Measurements from ENCODE around the gene SCUBE1. TPM values are rescaled to one million over a fixed set of nuclear protein-coding genes. Genes with fewer than 3 reads are reported as not detected.

SCUBE1 gene
- total and polyA plus RNA-seq, 2 of the 8 experiments (the other 6 are each of a cell fraction or from before 2014, with no cell fraction given): 2.3 to 4.9 TPM

GRCh38 chr22:43384863-43385262 lies 41.7 kb upstream of the SCUBE1 start:
- CTCF ChIA-PET (ENCODE audit: partially characterized antibody): interaction anchor here (0.6 to 14.7 kb wide), 23 partner anchors 10 to 1202 kb away, joined by 3 to 257 read pairs (median 4); no protein-coding TSS in a partner anchor
- no peak overlapping the region for H4K8ac ChIP-seq (ENCODE audit: extremely low read depth, insufficient read depth, low read length)
- H3K4me2 ChIP-seq (ENCODE audit: insufficient read depth in 1 of 2, low read depth in 2 of 2, low read length in 2 of 2): no peak overlapping the region
- POLR2A ChIA-PET (ENCODE audit: partially characterized antibody): interaction anchor here (1.7 kb wide), 1 partner anchor 109 kb away, joined by 3 read pairs; no protein-coding TSS in a partner anchor
- no peak overlapping the region for H3K18ac ChIP-seq (ENCODE audit: extremely low read depth, low read length)
- H3K27me3 ChIP-seq (replicated peaks in 1 of 4; ENCODE audit: control insufficient read depth in 3 of 4, extremely low read depth in 1 of 4, insufficient read depth in 3 of 4, low read length in 3 of 4): peaks cover 0 to 12% (median 3%) of the 10 kb centered on the region in 4 experiments; a peak in 5 of 7 replicates
- no peak overlapping the region for H3K27ac ChIP-seq (ENCODE audit: low read depth, low read length)
- H3K4me3 ChIP-seq (ENCODE audit: extremely low read depth in 1 of 4, insufficient read depth in 2 of 4, low read depth in 3 of 4, low read length in 4 of 4): no peak overlapping the region
- H2BK12ac ChIP-seq (ENCODE audit: low read depth, low read length): no peak overlapping the region
- H3K23me2 ChIP-seq (ENCODE audit: low read depth, low read length): no peaks in the 10 kb centered on the region
- no peak overlapping the region for H2BK120ac ChIP-seq (replicated peaks; ENCODE audit: low read depth, low read length)
- H4K91ac ChIP-seq (replicated peaks; ENCODE audit: insufficient read length, low read length): no peak overlapping the region
- no peak overlapping the region for H3K23ac ChIP-seq (ENCODE audit: insufficient read length)
- no peak overlapping the region for H2AK5ac ChIP-seq (ENCODE audit: low read depth, low read length)
- no peaks in the 10 kb centered on the region for H4K20me1 ChIP-seq (replicated peaks in 1 of 2; ENCODE audit: control insufficient read depth in 1 of 2, insufficient read depth in 2 of 2, low read length in 2 of 2)
- H3K9me3 ChIP-seq (ENCODE audit: insufficient read depth in 2 of 2, low read depth in 1 of 2, low read length in 1 of 2): no peaks in the 10 kb centered on the region
- H2AFZ ChIP-seq (ENCODE audit: low read length): no peak overlapping the region; the same call in 1 of the 2 replicates
- H3K56ac ChIP-seq (replicated peaks; ENCODE audit: insufficient read length, low read depth, low read length): no peak overlapping the region
- no peak overlapping the region for H3K9ac ChIP-seq (replicated peaks in 1 of 4; ENCODE audit: extremely low read depth in 1 of 4, low read depth in 3 of 4, low read length in 3 of 4)
- no peak overlapping the region for H2BK20ac ChIP-seq (ENCODE audit: low read length)
- H4K5ac ChIP-seq (ENCODE audit: insufficient read length, low read depth, low read length): no peak overlapping the region
- no peak overlapping the region for H3K4ac ChIP-seq (replicated peaks; ENCODE audit: insufficient read length, low read depth, low read length)
- H3K36me3 ChIP-seq (ENCODE audit: control insufficient read depth in 2 of 4, insufficient read depth in 4 of 4, low read length in 3 of 4): no peaks in the 10 kb centered on the region
- FAIRE-seq (no peak), DNase-seq (ENCODE audit: low read depth in 1 of 2, low spot score in 2 of 2) (no peak)
- no peak overlapping the region for H2BK5ac ChIP-seq (ENCODE audit: low read depth, low read length)
- no peak for TF ChIP-seq ATF2 (IDR thresholded peaks at IDR 0.05; ENCODE audit: low read length)
- TF ChIP-seq RAD21 (IDR thresholded peaks at IDR 0.05 in 1 of 2, conservative IDR thresholded peaks at IDR 0.05 in 1 of 2; ENCODE audit: low read depth in 2 of 2, low read length in 2 of 2): no peak
- no peak for TF ChIP-seq SP1 (IDR thresholded peaks at IDR 0.05; ENCODE audit: low read depth, low read length)
- TF ChIP-seq MAFK (IDR thresholded peaks at IDR 0.05; ENCODE audit: low read depth, low read length): no peak
- no peaks in the 10 kb centered on the region for H3K79me2 ChIP-seq (ENCODE audit: control insufficient read depth in 1 of 2, insufficient read depth in 2 of 2, low read length in 2 of 2)
- 74% methylated on average over 5 of the region's 5 CpGs; no CpG with 5 or more reads in 1 of the 2 experiments for WGBS, 2 experiments (ENCODE audit: extremely low coverage in 1 of 2, insufficient coverage in 1 of 2, insufficient read length in 1 of 2, insufficient replicate concordance in 2 of 2, low coverage in 1 of 2, low lambda C conversion rate in 2 of 2, missing lambda C conversion rate in 1 of 2)
- H3K79me1 ChIP-seq (ENCODE audit: low read depth, low read length): no peaks in the 10 kb centered on the region
- no peak overlapping the region for H3K14ac ChIP-seq (ENCODE audit: insufficient read length)
- H2BK15ac ChIP-seq (ENCODE audit: low read length): no peak overlapping the region
- H3K4me1 ChIP-seq (replicated peaks in 1 of 4; ENCODE audit: control insufficient read depth in 3 of 4, insufficient read depth in 4 of 4, low read length in 3 of 4): peaks cover 0 to 9% (median 2%) of the 10 kb centered on the region in 4 experiments; a peak in 3 of 7 replicates
